Neural crest cell (in vitro differentiated cells): ENCODE results near the gene HABP4. TPM values are rescaled to one million over a fixed set of nuclear protein-coding genes. Genes with fewer than 3 reads are reported as not detected.
A peak's percentile ranks its signal among the peaks of the same experiment; 100 is the strongest.
"Not testable (repeated sequence)": the region's sequence is repeated elsewhere in the genome, so short reads cannot be mapped to it uniquely, and the experiment has no call there.

Source experiments
- DNase-seq: peaks from one replicate; pipeline ENCODE4 v3.0.0; 2021; ENCODE audit warnings: low read depth, mixed read lengths, low spot score
- H3K27ac Mint-ChIP-seq: one replicate; pipeline ENCODE4 v1.8.0; 2021; ENCODE audit warnings: mild to moderate bottlenecking, mixed read lengths; ENCODE audit not compliant: unreplicated experiment
- H3K27me3 Mint-ChIP-seq: 2 replicates; pipeline ENCODE4 v1.8.0; 2021; ENCODE audit warnings: low read depth, mild to moderate bottlenecking, mixed read lengths
- H3K36me3 Mint-ChIP-seq: 2 replicates; pipeline ENCODE4 v1.8.0; 2021; ENCODE audit warnings: low read depth, mild to moderate bottlenecking, mixed read lengths
- H3K4me1 Mint-ChIP-seq: 2 replicates; pipeline ENCODE4 v1.8.0; 2021; ENCODE audit warnings: mixed read lengths
- H3K4me3 Mint-ChIP-seq: one replicate; pipeline ENCODE4 v1.8.0; 2021; ENCODE audit warnings: mild to moderate bottlenecking, mixed read lengths
- H3K9me3 Mint-ChIP-seq: 2 replicates; pipeline ENCODE4 v1.8.0; 2021; ENCODE audit warnings: mixed read lengths
- total RNA-seq: library from RNA; stranded (reverse); gene quantifications from 2 replicates; pipeline ENCODE4 v1.2.1, GENCODE V29; 2021
- TF ChIP-seq, protein P1 (sequence below): fragments of 200-600 bp; sonication (generic); conservative IDR thresholded peaks from 2 replicates; pipeline ENCODE4 v1.5.0; 2021; ENCODE audit warnings: antibody characterized with exemption, mild to moderate bottlenecking

Gene HABP4
- total RNA-seq, 1 donor from 2014 or later, result 24.7 TPM

- Mint-ChIP-seq H3K27ac (no peak overlapping the region), H3K27me3 (no peaks in the 10 kb centered on the region), H3K36me3 (peaks cover 2% of the 10 kb centered on the region), H3K4me1 (peaks cover 25% of the 10 kb centered on the region), H3K9me3 (no peaks in the 10 kb centered on the region), H3K4me3 (no peak overlapping the region)
- TF ChIP-seq, protein P1, sequence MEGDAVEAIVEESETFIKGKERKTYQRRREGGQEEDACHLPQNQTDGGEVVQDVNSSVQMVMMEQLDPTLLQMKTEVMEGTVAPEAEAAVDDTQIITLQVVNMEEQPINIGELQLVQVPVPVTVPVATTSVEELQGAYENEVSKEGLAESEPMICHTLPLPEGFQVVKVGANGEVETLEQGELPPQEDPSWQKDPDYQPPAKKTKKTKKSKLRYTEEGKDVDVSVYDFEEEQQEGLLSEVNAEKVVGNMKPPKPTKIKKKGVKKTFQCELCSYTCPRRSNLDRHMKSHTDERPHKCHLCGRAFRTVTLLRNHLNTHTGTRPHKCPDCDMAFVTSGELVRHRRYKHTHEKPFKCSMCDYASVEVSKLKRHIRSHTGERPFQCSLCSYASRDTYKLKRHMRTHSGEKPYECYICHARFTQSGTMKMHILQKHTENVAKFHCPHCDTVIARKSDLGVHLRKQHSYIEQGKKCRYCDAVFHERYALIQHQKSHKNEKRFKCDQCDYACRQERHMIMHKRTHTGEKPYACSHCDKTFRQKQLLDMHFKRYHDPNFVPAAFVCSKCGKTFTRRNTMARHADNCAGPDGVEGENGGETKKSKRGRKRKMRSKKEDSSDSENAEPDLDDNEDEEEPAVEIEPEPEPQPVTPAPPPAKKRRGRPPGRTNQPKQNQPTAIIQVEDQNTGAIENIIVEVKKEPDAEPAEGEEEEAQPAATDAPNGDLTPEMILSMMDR, result no peak
- no peak for DNase-seq
Measured at GRCh38 chr9:96498796-96499195, 48.8 kb downstream of the HABP4 start.

GRCh38 chr9:96499257-96499656 lies 49.3 kb downstream of the HABP4 start:
- no peak overlapping the region for H3K27ac Mint-ChIP-seq
- H3K4me3 Mint-ChIP-seq, result no peak overlapping the region
- H3K27me3 Mint-ChIP-seq, result no peaks in the 10 kb centered on the region
- H3K9me3 Mint-ChIP-seq, result no peaks in the 10 kb centered on the region
- H3K4me1 Mint-ChIP-seq, result peaks cover 22% of the 10 kb centered on the region
- H3K36me3 Mint-ChIP-seq, result peaks cover 2% of the 10 kb centered on the region
- TF ChIP-seq, protein P1, result no peak
- no peak for DNase-seq

- DNase-seq, result no peak
- TF ChIP-seq, protein P1, result no peak
- H3K27me3 Mint-ChIP-seq, result no peaks in the 10 kb centered on the region
- no peak overlapping the region for H3K4me3 Mint-ChIP-seq
- H3K9me3 Mint-ChIP-seq, result no peaks in the 10 kb centered on the region
- H3K36me3 Mint-ChIP-seq, result peaks cover 3% of the 10 kb centered on the region
- H3K27ac Mint-ChIP-seq, result no peak overlapping the region
- peaks cover 22% of the 10 kb centered on the region for H3K4me1 Mint-ChIP-seq
Measured at GRCh38 chr9:96500696-96501632, 51.0 kb downstream of the HABP4 start.

- H3K4me1 Mint-ChIP-seq, result peaks cover 22% of the 10 kb centered on the region
- no peak overlapping the region for H3K27ac Mint-ChIP-seq
- H3K27me3 Mint-ChIP-seq, result no peaks in the 10 kb centered on the region
- DNase-seq, result no peak
- TF ChIP-seq, protein P1, result no peak
- no peak overlapping the region for H3K4me3 Mint-ChIP-seq
- H3K9me3 Mint-ChIP-seq, result no peaks in the 10 kb centered on the region
- H3K36me3 Mint-ChIP-seq, result peaks cover 3% of the 10 kb centered on the region
Measured at GRCh38 chr9:96501633-96502538, 51.9 kb downstream of the HABP4 start.

GRCh38 chr9:96502539-96503373 lies 52.8 kb downstream of the HABP4 start:
- Mint-ChIP-seq H3K4me3 (no peak overlapping the region), H3K27me3 (no peaks in the 10 kb centered on the region), H3K27ac (peak overlapping the region; percentile 27), H3K4me1 (peaks cover 22% of the 10 kb centered on the region), H3K36me3 (peaks cover 3% of the 10 kb centered on the region), H3K9me3 (no peaks in the 10 kb centered on the region)
- DNase-seq, result no peak
- TF ChIP-seq, protein P1, result no peak

- H3K4me1 Mint-ChIP-seq, result peaks cover 22% of the 10 kb centered on the region
- H3K4me3 Mint-ChIP-seq, H3K27me3 Mint-ChIP-seq, H3K36me3 Mint-ChIP-seq, H3K9me3 Mint-ChIP-seq, H3K27ac Mint-ChIP-seq, DNase-seq: not testable (repeated sequence)
Measured at GRCh38 chr9:96503374-96503748, 53.4 kb downstream of the HABP4 start.
